CD4-positive, alpha-beta T cell treated with Interleukin-4 for 4 hours (primary cell): Measurements from ENCODE around the gene EVL.

ENCODE experiments used
- DNase-seq: peaks from one replicate; pipeline ENCODE4 v3.0.0-alpha.2; 2020

EVL gene

DNA sequence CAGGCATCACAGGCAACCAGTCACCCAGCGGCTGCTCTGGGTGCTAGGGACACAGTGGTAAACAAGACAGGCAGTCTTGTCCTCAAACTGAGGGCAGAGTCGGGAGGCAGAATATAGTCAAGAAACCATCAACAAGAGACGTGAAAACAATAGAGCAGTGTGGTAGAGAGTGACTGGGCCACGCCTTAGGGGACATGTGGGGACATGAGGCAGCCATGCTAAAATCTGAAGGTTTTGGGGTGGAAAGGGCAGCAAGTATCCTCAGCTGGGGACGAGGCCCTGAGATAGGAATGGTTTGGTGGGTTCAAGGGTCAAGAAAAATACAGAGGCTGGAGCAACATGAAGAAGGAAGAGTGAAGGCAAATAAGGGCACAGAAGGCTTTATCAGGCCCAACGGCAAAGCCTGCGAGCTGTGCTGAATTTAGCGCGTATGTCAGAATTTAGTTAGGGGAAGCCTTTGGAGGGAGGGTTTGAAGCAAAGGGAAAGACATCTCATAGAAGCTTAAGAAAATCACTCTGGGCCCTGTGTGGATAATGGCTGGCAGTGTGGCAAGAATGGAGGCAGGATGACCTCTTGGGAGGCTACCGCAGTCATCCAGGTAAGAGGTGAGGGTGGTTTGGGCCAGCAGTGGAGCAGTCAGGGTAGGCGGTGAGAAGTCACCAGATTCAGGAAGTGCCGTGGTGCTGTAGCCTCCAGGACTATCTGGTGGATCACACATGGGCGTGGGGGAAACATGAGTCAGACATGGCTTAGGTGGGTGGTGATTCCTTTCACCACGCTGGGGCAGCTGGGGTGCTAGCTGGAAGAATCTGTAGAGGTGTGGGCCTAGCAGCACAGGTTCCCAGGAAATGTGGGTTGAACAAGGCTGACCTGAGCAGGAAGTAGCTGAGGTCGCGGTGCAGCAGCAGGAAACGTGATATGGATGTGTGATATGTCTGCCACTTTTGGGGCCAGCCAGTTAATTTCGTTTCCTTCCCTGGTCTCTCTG is 3.0 kb downstream of the EVL start:
- DNase-seq = peak; percentile 99

GRCh38 chr14:100069161-100069800 is 4.1 kb downstream of the EVL start:
- no peak for DNase-seq

- DNase-seq = peak; percentile 55
These were observed 5.1 kb downstream of the EVL start for GRCh38 chr14:100070310-100070709.

- DNase-seq = peak; percentile 38
These were observed 6.3 kb downstream of the EVL start for GRCh38 chr14:100071545-100071944.

DNA sequence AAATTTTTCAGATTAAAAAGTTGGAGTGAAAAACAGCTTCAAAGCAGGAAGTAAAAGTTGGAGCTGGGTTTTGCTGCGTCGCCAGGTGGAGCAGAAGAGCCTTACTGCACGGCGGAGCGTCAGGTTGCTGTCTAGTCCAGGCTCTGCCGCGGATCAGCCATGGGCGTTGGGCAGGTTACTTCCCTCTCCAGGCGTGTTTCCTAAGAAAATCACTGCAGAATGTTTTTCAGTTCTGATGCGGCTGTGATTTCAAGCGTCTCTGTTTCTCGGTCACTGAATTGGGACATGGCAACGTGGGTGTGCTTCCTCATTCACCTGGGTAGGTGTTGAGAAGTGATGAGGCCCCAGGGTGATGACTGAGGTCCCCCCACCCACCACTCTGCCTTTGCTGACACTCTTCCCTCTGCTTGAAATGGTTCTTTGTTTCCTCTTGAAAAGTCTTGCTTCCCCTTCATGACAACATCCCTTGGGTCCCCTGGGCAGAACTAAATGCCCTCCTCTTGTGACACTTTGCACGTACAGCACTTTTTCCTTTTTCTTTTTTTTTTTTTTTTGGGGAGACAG is 7.6 kb downstream of the EVL start:
- peak; percentile 79 for DNase-seq

DNA sequence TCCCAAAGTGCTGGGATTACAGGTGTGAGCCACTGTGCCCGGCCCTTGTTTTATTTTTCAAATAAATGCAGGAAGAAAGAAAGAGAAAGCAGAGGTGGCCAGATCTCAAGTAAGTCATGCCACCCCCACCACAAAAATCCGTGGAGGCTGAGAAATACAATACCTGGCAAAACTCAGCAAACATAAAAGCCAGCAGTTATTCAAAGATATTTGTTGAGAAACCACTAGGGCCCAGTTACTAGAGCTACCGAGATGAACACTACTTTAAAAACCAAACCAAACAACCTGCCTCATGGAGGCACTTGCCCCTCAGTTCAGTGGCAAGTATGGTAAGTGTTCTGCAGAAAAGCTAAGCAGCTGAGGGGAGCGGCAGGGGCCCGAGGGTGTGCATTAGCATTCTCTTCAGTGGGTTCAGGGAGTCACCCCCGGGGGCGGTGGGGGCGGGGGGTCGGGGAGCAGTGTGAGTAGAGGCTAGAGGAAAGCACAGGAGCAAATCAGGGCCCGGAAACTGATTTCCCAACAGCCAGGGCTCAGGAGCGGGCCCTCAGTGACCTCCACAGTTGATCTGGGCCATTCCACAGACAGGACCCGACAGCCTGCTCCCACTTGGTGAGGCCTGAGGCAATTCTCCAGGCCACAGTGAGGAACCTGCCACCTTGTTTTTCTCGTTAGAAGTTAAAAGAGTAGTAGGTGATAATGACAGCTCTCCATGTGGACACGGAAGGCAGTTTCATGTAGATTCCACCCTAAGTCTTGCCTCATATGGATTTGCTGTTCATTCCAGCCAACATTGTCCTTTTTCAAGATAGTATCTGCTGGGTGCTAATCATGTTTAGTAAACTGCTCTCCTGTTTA is 8.6 kb downstream of the EVL start:
- peak; percentile 77 for DNase-seq

- DNase-seq = no peak
These were observed 9.3 kb downstream of the EVL start for GRCh38 chr14:100074431-100075100.

DNA sequence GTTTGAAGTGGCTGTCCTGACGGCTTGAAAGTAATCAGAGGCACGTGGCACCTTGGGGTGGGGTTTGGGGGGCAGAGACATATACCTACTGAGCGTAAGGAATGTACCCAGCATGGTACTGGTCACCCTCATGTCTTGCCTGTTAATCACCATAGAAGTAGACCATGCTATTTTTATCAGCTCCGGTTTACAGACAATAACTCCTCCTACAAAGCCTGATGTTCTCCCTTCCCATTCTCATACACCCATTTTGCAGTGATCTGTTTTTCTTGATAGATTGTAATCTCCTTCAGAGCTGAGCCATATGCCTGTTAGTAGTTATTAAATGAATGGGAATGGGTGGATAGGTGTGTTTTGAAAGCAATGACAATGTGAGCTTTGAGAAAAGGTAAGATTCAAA is 10.5 kb downstream of the EVL start:
- DNase-seq = no peak

- DNase-seq = peak; percentile 54
These were observed 10.9 kb downstream of the EVL start for GRCh38 chr14:100076133-100076532.

- no peak for DNase-seq
These were observed 11.4 kb downstream of the EVL start for GRCh38 chr14:100076606-100077005.

- no peak for DNase-seq
These were observed 12.2 kb downstream of the EVL start for GRCh38 chr14:100077441-100077840.

GRCh38 chr14:100078216-100078803 is 13.1 kb downstream of the EVL start:
- no peak for DNase-seq

- DNase-seq = peak; percentile 94
These were observed 13.9 kb downstream of the EVL start for GRCh38 chr14:100078997-100079725.

- no peak for DNase-seq
These were observed 14.4 kb downstream of the EVL start for GRCh38 chr14:100079726-100080005.

- no peak for DNase-seq
These were observed 15.0 kb downstream of the EVL start for GRCh38 chr14:100080206-100080605.

DNA sequence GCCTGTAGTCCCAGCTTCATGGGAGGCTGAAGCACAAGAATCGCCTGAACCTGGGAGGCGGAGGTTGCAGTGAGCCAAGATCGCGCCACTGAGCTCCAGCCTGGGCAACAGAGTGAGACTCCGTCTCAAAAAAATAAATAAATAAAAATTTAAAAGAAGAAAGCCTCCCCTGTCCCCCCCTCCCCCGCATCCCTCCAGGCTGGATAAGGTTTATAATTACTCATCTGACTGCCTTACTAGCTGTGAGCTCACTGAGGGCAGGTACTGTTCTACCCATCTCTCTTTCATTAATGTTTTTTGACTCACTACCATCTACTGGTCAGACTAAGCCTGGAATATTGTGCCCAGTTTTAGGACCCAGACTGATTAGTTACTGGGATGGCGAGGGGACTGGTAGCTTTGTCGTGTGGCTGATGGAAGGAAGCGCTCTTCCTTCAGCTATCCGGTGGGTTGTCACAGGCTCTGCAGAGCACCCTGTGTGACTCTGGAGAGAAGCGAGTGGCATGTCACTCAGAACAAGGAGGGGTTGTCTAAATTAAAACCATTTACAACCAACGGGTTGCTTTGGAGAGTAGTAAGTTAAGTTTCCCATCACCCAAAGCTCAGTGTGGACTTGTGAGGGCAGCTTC is 16.9 kb downstream of the EVL start:
- DNase-seq = peak; percentile 51

- no peak for DNase-seq
These were observed 17.5 kb downstream of the EVL start for GRCh38 chr14:100082723-100083122.

GRCh38 chr14:100083706-100084105 is 18.5 kb downstream of the EVL start:
- DNase-seq = peak; percentile 79

DNA sequence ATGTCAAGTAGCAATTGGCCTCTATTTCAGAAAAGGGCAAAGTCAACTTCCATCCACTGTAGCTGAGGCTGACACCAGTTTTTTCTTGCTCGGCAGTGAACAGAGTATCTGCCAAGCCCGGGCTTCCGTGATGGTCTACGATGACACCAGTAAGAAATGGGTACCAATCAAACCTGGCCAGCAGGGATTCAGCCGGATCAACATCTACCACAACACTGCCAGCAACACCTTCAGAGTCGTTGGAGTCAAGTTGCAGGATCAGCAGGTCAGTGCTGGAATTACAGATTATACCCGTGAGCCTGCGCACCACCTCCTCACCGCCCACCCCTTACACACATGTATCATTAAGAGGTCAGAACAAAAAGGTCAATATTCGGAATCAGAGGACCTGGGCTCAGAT is 19.4 kb downstream of the EVL start:
- DNase-seq = no peak

GRCh38 chr14:100085462-100085861 is 20.2 kb downstream of the EVL start:
- no peak for DNase-seq

DNA sequence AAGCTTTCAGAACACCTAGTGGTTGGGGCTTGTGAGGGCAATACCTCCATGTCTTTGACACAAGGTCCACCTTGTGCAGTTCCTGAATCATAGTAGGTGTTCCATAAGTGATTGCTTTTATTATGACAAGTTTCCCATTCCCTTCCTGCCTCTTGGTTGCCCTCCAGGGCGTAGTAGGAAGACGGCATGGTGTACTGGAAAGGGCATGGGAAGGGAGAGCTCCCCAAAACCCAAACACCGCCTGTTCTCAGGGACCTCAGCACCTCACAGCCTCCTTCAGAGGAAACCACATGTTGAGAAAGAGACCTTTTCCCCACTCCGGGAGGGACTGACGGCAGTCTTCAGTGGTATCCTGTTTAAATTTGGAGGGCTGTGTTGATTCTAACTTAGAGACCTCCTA is 21.1 kb downstream of the EVL start:
- DNase-seq = no peak
